ENCODE measurements around the gene EFCAB14. TPM values are rescaled to one million over a fixed set of nuclear protein-coding genes. Genes with fewer than 3 reads are reported as not detected.

Gene EFCAB14
- total and polyA plus RNA-seq, 2 of the 8 experiments (the other 6 are each of a cell fraction or from before 2014, with no cell fraction given): 19.4 to 40.4 TPM

- no peak overlapping the region for H4K5ac ChIP-seq (ENCODE audit: insufficient read length, low read depth, low read length)
- no peaks in the 10 kb centered on the region for H3K36me3 ChIP-seq (ENCODE audit: control insufficient read depth in 2 of 4, insufficient read depth in 4 of 4, low read length in 3 of 4)
- H3K79me2 ChIP-seq (ENCODE audit: control insufficient read depth in 1 of 2, insufficient read depth in 2 of 2, low read length in 2 of 2): no peaks in the 10 kb centered on the region
- FAIRE-seq (no peak), DNase-seq (ENCODE audit: low read depth in 1 of 2, low spot score in 2 of 2) (no peak)
- H2BK5ac ChIP-seq (ENCODE audit: low read depth, low read length): 0 out of 2 replicates have a peak overlapping the region, but pooled peaks have one; percentile 26
- H2BK12ac ChIP-seq (ENCODE audit: low read depth, low read length): no peak overlapping the region
- H3K23me2 ChIP-seq (ENCODE audit: low read depth, low read length): peaks cover 2% of the 10 kb centered on the region; the same call in 1 of the 2 replicates
- H3K23ac ChIP-seq (ENCODE audit: insufficient read length): no peak overlapping the region
- no peaks in the 10 kb centered on the region for H4K20me1 ChIP-seq (replicated peaks in 1 of 2; ENCODE audit: control insufficient read depth in 1 of 2, insufficient read depth in 2 of 2, low read length in 2 of 2)
- TF ChIP-seq POLR2AphosphoS5 (IDR thresholded peaks at IDR 0.05; ENCODE audit: low read depth, low read length) (no peak), USF2 (IDR thresholded peaks at IDR 0.05; ENCODE audit: low read length) (no peak), ASH2L (IDR thresholded peaks at IDR 0.05; ENCODE audit: low read length) (no peak), TEAD4 (IDR thresholded peaks at IDR 0.05; ENCODE audit: low read depth, low read length) (no peak)
- H3K27ac ChIP-seq (ENCODE audit: low read depth, low read length): no peak overlapping the region
- no peak overlapping the region for H2BK120ac ChIP-seq (replicated peaks; ENCODE audit: low read depth, low read length)
- H4K91ac ChIP-seq (replicated peaks; ENCODE audit: insufficient read length, low read length): no peak overlapping the region
- peaks cover 4 to 13% (median 8%) of the 10 kb centered on the region in 4 experiments; a peak in 6 of 7 replicates for H3K4me1 ChIP-seq (replicated peaks in 1 of 4; ENCODE audit: control insufficient read depth in 3 of 4, insufficient read depth in 4 of 4, low read length in 3 of 4)
- no peak overlapping the region for H3K4me3 ChIP-seq (ENCODE audit: extremely low read depth in 1 of 4, insufficient read depth in 2 of 4, low read depth in 3 of 4, low read length in 4 of 4)
- ChIA-PET CTCF (ENCODE audit: partially characterized antibody) (no interaction called here), POLR2A (ENCODE audit: partially characterized antibody) (no interaction called here)
- H3K9me3 ChIP-seq (ENCODE audit: insufficient read depth in 2 of 2, low read depth in 1 of 2, low read length in 1 of 2): no peaks in the 10 kb centered on the region
- no peak overlapping the region for H3K4ac ChIP-seq (replicated peaks; ENCODE audit: insufficient read length, low read depth, low read length)
- no peak overlapping the region for H3K9ac ChIP-seq (replicated peaks in 1 of 4; ENCODE audit: extremely low read depth in 1 of 4, low read depth in 3 of 4, low read length in 3 of 4)
- H3K18ac ChIP-seq (ENCODE audit: extremely low read depth, low read length): peak overlapping the region; percentile 13; the same call in 1 of the 2 replicates
- no peak overlapping the region for H3K4me2 ChIP-seq (ENCODE audit: insufficient read depth in 1 of 2, low read depth in 2 of 2, low read length in 2 of 2)
- H2BK20ac ChIP-seq (ENCODE audit: low read length): 0 out of 2 replicates have a peak overlapping the region, but pooled peaks have one; percentile 48
- no peaks in the 10 kb centered on the region for H3K79me1 ChIP-seq (ENCODE audit: low read depth, low read length)
- WGBS, 2 experiments (ENCODE audit: extremely low coverage in 1 of 2, insufficient coverage in 1 of 2, insufficient read length in 1 of 2, insufficient replicate concordance in 2 of 2, low coverage in 1 of 2, low lambda C conversion rate in 2 of 2, missing lambda C conversion rate in 1 of 2): 96% methylated on average over 4 of the region's 4 CpGs; no CpG with 5 or more reads in 1 of the 2 experiments
- no peak overlapping the region for H3K56ac ChIP-seq (replicated peaks; ENCODE audit: insufficient read length, low read depth, low read length)
- no peak overlapping the region for H2BK15ac ChIP-seq (ENCODE audit: low read length)
- H2AK5ac ChIP-seq (ENCODE audit: low read depth, low read length): no peak overlapping the region
- no peaks in the 10 kb centered on the region for H3K27me3 ChIP-seq (replicated peaks in 1 of 4; ENCODE audit: control insufficient read depth in 3 of 4, extremely low read depth in 1 of 4, insufficient read depth in 3 of 4, low read length in 3 of 4)
- H4K8ac ChIP-seq (ENCODE audit: extremely low read depth, insufficient read depth, low read length): no peak overlapping the region
- no peak overlapping the region for H3K14ac ChIP-seq (ENCODE audit: insufficient read length)
- peak overlapping the region; percentile 66; the same call in 1 of the 2 replicates for H2AFZ ChIP-seq (ENCODE audit: low read length)
Measured at GRCh38 chr1:46755121-46755520, 36.2 kb upstream of the EFCAB14 start.
